Placental pericyte (primary cell): ENCODE results near the gene NFKB1. TPM values are rescaled to one million over a fixed set of nuclear protein-coding genes. Genes with fewer than 3 reads are reported as not detected.

ENCODE experiments used
- total RNA-seq: library from RNA; depleted of rRNA; stranded (reverse); fragments of >200 nt; gene quantifications from 2 replicates; pipeline ENCODE4 v1.2.3, GENCODE V29; 2012

The NFKB1 gene
- total RNA-seq = 50.8 and 58.0 TPM in 2 replicates

GRCh38 chr4:102500696-102501446, at the start of gene NFKB1:
NFKB1 (plus strand) TSS chr4:102501359; CDS start chr4:102525519, 24,160 bp downstream.

Other genes with a start within 250 kb of the NFKB1 start
- 13.0 and 62.8 TPM in 2 replicates for gene SLC39A8, start 155.9 kb upstream of the NFKB1 start, total RNA-seq